ENCODE measurements around the gene UBN2. TPM values are rescaled to one million over a fixed set of nuclear protein-coding genes. Genes with fewer than 3 reads are reported as not detected.

The UBN2 gene
- polyA plus RNA-seq, 1 donor (not counting 4 experiments of a cell fraction or from before 2014, with no cell fraction given): 3.0 TPM

- Histone ChIP-seq H3K4me3 (ENCODE audit: control insufficient read depth in 2 of 3, extremely low read depth in 1 of 3, insufficient read depth in 2 of 3, low read depth in 1 of 3, low read length in 3 of 3) (no peak overlapping the region), H3K9ac (ENCODE audit: control insufficient read depth, extremely low read depth, insufficient read depth, low read length) (no peak overlapping the region), H2AFZ (ENCODE audit: control insufficient read depth, low read length) (no peak overlapping the region), H4K20me1 (ENCODE audit: control insufficient read depth, extremely low read depth, insufficient read depth, low read length) (no peaks in the 10 kb centered on the region), H3K27ac (ENCODE audit: control insufficient read depth, insufficient read depth, low read length) (no peak overlapping the region), H3K9me1 (ENCODE audit: control insufficient read depth, extremely low read depth, insufficient read depth, low read length) (no peaks in the 10 kb centered on the region), H3K4me1 (ENCODE audit: control insufficient read depth, extremely low read depth, insufficient read depth, low read length) (no peaks in the 10 kb centered on the region), H3K27me3 (ENCODE audit: control insufficient read depth, extremely low read depth, insufficient read depth, low read length) (no peaks in the 10 kb centered on the region), H3K79me2 (ENCODE audit: control insufficient read depth, insufficient read depth, low read length) (no peaks in the 10 kb centered on the region), H3K4me2 (ENCODE audit: control insufficient read depth, extremely low read depth, insufficient read depth, low read depth, low read length) (no peak overlapping the region), H3K9me3 (ENCODE audit: control insufficient read depth, low read depth, low read length) (no peaks in the 10 kb centered on the region), H3K36me3 (ENCODE audit: control insufficient read depth in 2 of 2, extremely low read depth in 1 of 2, insufficient read depth in 2 of 2, low read length in 2 of 2) (peaks cover 4 to 5% of the 10 kb centered on the region in 2 experiments)
- FAIRE-seq (no peak), DNase-seq (ENCODE audit: low read depth, low spot score) (no peak)
- dilution Hi-C loops (cut with MboI; ENCODE audit: extremely low pct_ligation_motif_present, low sequenced_read_pairs): no loop called here
- TF ChIP-seq CTCF (optimal IDR thresholded peaks at IDR 0.05 in 1 of 3, IDR thresholded peaks at IDR 0.05 in 1 of 3, conservative IDR thresholded peaks at IDR 0.05 in 1 of 3; ENCODE audit: extremely low read depth in 1 of 3, insufficient read depth in 2 of 3, low read length in 3 of 3): no peak
- TF ChIP-seq EZH2 (IDR thresholded peaks at IDR 0.05; ENCODE audit: low read length): no peak
These were observed 34.6 kb downstream of the UBN2 start for GRCh38 chr7:139265673-139266072.

- Histone ChIP-seq H2AFZ (ENCODE audit: control insufficient read depth, low read length) (no peak overlapping the region), H3K4me3 (ENCODE audit: control insufficient read depth in 2 of 3, extremely low read depth in 1 of 3, insufficient read depth in 2 of 3, low read depth in 1 of 3, low read length in 3 of 3) (no peak overlapping the region), H3K9me1 (ENCODE audit: control insufficient read depth, extremely low read depth, insufficient read depth, low read length) (no peaks in the 10 kb centered on the region), H4K20me1 (ENCODE audit: control insufficient read depth, extremely low read depth, insufficient read depth, low read length) (no peaks in the 10 kb centered on the region), H3K79me2 (ENCODE audit: control insufficient read depth, insufficient read depth, low read length) (no peaks in the 10 kb centered on the region), H3K4me1 (ENCODE audit: control insufficient read depth, extremely low read depth, insufficient read depth, low read length) (peaks cover 2% of the 10 kb centered on the region), H3K9ac (ENCODE audit: control insufficient read depth, extremely low read depth, insufficient read depth, low read length) (no peak overlapping the region), H3K27me3 (ENCODE audit: control insufficient read depth, extremely low read depth, insufficient read depth, low read length) (no peaks in the 10 kb centered on the region), H3K9me3 (ENCODE audit: control insufficient read depth, low read depth, low read length) (no peaks in the 10 kb centered on the region), H3K36me3 (ENCODE audit: control insufficient read depth in 2 of 2, extremely low read depth in 1 of 2, insufficient read depth in 2 of 2, low read length in 2 of 2) (peaks cover 4 to 6% of the 10 kb centered on the region in 2 experiments), H3K4me2 (ENCODE audit: control insufficient read depth, extremely low read depth, insufficient read depth, low read depth, low read length) (no peak overlapping the region), H3K27ac (ENCODE audit: control insufficient read depth, insufficient read depth, low read length) (no peak overlapping the region)
- FAIRE-seq (no peak), DNase-seq (ENCODE audit: low read depth, low spot score) (no peak)
- TF ChIP-seq EZH2 (IDR thresholded peaks at IDR 0.05; ENCODE audit: low read length): no peak
- TF ChIP-seq CTCF (optimal IDR thresholded peaks at IDR 0.05 in 1 of 3, IDR thresholded peaks at IDR 0.05 in 1 of 3, conservative IDR thresholded peaks at IDR 0.05 in 1 of 3; ENCODE audit: extremely low read depth in 1 of 3, insufficient read depth in 2 of 3, low read length in 3 of 3): no peak
- dilution Hi-C loops (cut with MboI; ENCODE audit: extremely low pct_ligation_motif_present, low sequenced_read_pairs): no loop called here
These were observed 40.9 kb downstream of the UBN2 start for GRCh38 chr7:139271718-139272628.

Measured in keratinocyte (primary cell).